ENCODE measurements around the gene OR5B12. TPM values are rescaled to one million over a fixed set of nuclear protein-coding genes. Genes with fewer than 3 reads are reported as not detected.
A peak's percentile ranks its signal among the peaks of the same experiment; 100 is the strongest.
"Not testable (repeated sequence)": the region's sequence is repeated elsewhere in the genome, so short reads cannot be mapped to it uniquely, and the experiment has no call there.

Gene OR5B12
- total RNA-seq (2014; rRNA removed) = not detected in 2 replicates
- not detected for polyA plus RNA-seq (2012)

DNA sequence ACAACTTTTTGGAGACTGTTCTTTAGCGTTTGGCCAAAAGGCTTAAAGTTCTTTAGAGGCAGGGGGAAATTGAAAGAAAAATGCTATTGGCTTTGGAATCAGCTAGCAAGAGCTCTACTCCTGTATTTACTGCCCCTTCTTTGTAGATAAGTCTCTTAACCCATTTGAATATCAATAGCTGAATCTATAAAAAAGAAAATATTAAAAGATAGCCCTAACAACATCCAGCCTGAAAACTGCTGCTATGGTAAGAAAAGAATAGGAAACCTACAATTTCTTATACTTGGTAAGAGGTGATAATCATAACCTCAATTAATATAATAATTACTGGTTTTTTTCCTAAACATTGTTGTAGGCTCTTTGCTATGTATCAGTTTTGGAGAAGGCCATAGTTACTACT is at the start of gene OR5B12:
TSS of gene OR5B12 (minus strand) at position 101 of the 400 bp plus-strand sequence. CDS start 2,085 bp downstream, outside the sequence.
- no peak for DNase-seq (ENCODE audit: low read depth)

DNA sequence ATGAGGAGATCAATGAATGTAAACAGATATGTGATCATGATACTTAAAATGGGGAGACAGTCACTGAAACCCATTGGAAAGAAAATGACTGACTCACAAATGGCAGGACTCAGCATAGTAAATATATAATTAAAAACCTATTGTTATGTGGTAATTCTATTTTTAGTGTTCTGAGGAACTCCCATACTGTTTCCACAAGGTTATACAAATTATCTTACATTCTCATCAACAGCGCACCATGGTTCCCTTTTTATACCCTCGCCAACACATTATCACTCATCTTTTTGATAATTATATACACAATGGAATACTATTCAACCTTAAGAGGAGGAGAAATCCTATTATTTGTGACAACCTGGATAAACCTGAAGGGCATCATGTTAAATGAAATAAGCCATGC is 48.8 kb upstream of the OR5B12 start:
- DNase-seq (ENCODE audit: low read depth) = no peak

DNA sequence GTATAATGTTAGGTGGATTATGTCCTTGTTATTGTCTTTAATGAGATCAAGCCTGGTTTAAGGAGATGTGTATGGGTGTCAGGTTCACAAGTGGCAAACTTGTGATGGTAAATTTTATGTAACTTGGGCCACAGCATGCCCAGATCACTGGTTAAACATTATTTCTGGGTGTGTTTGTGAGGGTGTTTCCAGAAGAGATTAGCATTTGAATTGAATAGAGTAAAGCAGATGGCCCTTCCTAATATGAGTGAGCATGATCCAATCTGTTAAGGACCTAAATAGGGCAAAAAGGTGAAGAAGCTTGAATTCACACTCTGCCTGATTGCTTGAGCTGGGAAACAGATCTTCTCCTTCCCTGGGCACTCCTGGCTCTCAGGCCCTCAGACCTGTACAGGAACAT is 45.1 kb upstream of the OR5B12 start:
- no peak for DNase-seq (ENCODE audit: low read depth)

DNA sequence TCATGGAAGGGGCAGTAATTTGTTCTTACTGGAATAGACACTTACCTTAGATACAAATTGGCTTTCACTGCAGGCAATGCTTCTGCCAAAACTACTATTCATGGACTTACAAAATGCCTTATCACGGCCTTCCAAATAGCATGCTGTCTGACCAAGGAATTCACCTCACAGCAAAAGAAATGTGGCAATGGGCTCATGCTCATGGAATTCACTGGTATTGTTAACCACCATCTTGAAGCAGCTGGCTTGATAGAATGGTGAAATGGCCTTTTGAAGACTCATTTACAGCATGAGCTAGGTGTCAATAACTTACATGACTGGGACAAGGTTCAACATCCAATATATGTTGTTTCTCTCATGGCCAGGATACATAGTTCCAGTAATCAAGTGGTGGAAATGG is 43.9 kb upstream of the OR5B12 start:
- no peak for DNase-seq (ENCODE audit: low read depth)

DNA sequence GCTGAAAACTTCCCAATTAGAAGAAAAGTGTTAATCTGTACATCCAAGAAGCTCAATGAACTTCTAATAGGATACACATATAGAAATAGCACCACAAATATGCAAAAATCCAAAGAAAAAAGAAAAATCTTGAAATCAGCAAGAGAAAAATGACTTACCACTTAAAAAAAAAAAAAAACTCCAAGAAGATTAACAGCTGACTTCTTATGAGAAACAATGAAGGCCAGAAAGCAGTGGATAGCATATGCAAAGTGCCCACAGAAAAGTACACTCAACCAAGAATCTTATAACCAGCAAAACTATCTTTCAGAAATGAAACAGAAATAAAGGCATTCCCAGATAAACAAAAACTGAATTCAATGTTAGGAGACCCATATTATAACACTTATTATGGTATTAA is 29.9 kb upstream of the OR5B12 start:
- DNase-seq (ENCODE audit: low read depth) = no peak

DNA sequence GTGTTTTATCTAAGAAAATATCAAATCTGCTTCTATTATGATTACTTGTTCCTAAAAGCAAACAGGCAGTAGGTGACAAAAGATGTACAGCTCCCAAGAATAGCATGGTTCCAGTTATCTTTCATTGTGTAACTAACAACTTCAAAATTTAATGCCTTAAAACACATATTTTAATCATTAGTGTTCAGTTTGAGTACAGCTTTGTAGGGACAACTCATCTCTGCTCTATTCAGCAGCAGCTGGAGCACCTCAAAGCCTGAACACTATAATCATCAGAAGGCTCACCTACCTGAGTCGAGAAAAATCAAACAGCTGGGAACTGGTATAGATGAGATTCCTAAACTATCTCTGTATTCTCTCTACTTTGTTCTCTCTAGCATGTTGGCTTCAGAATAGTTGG is 24.3 kb upstream of the OR5B12 start:
- DNase-seq (ENCODE audit: low read depth) = no peak

DNA sequence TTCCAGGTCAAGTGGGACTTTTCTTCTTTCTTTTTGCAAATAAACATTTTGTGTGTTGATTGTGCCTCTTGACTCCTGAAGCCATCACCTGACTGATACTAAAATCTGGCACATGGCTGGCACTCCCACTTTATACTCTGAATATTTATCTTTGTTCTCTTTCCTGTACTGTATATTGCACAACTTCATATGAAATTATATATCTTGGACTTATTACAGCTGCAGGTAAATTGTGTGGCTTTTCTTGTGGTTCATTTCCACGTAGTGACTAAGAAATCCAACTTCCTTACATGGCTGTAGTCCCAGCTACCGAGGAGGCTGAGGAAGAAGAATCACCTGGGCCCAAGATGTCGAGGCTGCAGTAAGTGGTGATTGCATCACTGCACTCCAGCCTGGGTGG is 23.7 kb upstream of the OR5B12 start:
- no peak for DNase-seq (ENCODE audit: low read depth)

DNA sequence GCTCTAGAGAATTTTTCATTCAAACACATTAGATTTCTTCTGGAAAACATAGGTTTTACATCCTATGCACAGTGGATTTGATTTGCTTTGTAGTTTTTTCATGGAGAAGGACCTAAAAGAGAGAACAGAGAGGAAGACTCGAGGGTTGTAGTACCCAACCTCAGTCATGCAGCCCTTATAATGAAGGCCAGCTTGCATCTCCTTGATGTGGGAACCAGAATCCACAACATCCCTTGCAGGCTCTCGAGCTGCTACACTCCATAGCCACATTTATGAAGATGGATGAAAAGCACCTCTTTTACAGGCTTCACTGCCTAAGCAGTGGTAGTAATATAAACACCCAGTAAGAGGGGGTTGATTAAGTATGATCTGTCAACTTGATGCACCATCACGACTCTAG is 9.5 kb upstream of the OR5B12 start:
- no peak for DNase-seq (ENCODE audit: low read depth)

DNA sequence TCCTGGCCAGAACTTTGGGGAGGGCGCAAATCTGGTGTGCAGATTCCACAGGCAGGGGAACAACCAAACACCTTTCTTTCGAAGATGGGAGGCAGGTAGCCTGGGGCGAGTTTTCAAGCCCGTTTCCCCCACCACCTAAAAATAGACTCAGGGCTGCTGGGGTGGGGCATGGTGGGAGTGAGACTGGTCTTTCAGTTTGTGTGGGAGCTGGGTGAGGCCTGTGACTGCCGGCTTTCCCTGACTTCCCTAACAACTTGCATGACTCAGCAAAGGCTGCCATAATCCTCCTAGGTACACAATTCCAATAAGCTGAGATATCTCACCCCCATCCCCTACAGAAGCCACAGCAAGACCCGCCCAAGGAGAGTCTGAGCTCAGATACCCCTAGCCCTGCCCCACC is 4.3 kb upstream of the OR5B12 start:
- no peak for DNase-seq (ENCODE audit: low read depth)

DNA sequence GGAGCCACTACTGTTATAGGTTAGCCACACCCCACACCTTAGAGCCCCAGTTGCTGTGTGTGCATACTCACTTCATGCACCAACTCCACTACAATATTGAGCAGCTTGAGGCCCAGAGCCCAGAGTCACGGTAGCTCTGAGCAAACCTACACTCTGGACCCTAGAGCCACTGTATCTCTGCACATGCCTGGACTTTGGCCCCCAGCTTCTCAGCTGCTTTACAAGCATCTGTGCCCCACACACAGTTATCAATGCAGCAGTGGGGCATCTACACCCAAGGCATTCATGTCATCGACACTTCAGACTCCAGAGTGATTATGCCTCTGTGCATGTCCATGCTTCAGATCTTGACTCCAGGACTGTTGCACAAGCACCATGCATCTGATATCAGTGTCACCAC is 2.3 kb upstream of the OR5B12 start:
- no peak for DNase-seq (ENCODE audit: low read depth)

DNA sequence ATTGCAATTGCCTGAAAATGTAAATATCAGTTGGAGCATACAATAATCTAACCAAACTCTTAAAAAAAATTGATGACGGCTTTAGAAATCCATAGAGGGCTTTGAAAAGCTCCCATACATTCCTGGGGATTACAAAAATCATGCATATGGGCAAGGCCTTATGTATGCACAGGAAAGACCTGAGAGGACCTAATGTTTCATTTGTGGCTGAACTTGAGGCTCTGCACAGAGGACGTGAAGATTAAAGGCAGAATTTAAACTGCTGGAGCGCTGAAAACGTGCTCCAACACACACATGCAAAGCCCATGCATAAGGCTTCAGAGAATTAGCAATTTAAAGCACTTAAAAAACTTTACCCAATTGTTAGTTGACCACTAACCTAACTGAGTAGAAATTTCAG is 3.5 kb downstream of the OR5B12 start:
- no peak for DNase-seq (ENCODE audit: low read depth)

DNA sequence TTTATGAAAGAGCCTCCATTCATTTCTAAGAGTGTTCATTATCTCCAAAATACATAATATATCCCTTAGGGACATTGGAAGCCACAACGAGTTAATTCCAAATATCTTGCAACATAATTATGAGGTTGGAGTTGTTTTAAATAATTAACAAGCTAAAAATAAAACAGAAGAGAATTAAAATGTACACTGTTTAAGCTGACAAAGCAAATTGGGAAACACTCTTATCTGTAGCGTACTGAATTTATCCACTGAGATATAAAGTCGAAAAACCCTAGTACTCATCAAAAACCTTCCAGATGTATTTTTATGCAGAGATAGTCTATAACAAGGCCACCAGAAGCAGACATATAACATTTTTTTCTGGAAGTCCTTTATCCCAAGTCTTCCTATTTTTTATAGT is 7.8 kb downstream of the OR5B12 start:
- DNase-seq (ENCODE audit: low read depth) = no peak

DNA sequence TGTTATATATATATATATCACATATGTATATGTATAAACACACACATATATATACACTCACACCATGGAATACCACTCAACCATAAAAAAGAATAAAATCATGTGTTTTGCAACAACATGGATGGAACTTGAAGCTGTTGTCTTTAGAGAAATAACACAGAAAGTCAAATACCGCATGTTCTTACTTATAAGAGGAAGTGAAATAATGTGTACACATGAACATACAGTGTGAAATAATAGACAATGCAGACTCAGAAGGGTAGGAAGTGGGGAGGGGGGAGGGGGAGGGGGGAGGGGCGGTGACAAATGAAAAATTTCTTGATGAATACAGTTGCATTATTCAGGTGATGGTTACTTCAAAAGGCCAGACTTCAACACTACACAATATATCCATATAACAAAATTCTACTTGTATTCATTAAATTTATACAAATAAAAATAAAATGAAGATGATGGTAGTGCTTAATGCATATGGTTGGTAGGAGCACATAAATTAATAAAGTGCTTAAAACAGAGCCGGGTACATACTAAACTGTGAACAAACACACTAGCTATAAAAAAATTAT is 8.3 kb downstream of the OR5B12 start:
- DNase-seq (ENCODE audit: low read depth) = no peak

DNA sequence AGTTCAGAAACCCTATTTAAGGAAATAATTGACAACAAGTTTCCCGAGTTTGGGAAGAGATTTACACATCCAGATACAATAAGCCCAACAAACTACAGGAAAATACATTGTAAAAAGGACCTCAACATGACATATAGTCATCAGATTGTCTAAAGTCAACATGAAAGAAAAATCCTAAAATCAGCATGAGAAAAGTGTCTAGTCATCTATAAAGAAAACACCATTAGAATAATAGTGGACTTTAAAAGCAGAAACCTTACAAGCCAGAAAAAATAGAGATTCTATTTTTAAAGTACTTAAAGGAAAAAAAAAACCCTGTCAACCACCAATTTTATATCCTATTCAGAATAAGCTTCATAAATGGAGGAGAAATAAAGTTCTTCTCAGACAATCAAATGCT is 12.8 kb downstream of the OR5B12 start:
- DNase-seq (ENCODE audit: low read depth) = no peak

DNA sequence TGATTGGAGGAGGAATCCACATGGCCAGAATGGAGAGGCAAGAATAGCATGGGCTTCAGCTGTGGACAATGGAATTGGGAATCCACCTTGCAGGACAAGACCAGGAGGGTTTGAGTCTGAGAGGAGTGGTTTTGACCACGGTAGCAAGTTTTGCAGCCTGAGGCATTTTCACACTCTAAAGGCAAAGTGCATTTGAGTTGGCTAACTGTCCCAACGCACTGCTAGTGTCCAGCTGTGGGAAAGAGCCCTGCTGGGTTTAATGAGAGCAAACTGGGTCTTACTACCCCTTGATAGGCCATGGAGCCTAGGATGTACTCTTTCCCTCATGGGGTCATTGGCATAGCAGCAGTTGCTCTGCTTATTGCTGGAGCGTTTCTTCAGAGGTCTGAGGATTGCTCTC is 14.0 kb downstream of the OR5B12 start, which contains the start of gene OR5B2:
TSS of gene OR5B2 (minus strand) at position 101 of the 400 bp plus-strand sequence. CDS start 4,860 bp downstream, outside the sequence.
- DNase-seq (ENCODE audit: low read depth) = no peak

DNA sequence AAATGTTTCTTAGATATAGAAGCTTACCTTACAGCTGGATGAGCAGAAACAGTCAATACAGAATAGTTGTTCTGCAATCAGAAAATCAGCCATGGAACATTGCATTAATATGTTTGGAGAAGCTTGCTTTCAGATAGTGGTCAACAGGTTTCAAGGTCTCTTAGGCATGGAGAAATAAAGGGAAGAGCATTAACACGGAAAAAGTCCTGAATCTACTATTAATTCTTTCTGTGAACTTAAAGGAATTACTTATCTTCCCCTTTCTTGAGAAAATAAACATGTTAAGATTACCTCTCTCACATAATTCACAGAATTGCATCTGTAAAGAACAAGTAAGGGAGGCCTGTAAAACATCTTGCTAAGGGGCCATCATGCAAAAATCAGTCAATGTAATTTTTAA is 35.3 kb downstream of the OR5B12 start, which contains the start of gene OR5B3:
TSS of gene OR5B3 (minus strand) at position 101 of the 400 bp plus-strand sequence. CDS start 3,465 bp downstream, outside the sequence.
- no peak for DNase-seq (ENCODE audit: low read depth)

DNA sequence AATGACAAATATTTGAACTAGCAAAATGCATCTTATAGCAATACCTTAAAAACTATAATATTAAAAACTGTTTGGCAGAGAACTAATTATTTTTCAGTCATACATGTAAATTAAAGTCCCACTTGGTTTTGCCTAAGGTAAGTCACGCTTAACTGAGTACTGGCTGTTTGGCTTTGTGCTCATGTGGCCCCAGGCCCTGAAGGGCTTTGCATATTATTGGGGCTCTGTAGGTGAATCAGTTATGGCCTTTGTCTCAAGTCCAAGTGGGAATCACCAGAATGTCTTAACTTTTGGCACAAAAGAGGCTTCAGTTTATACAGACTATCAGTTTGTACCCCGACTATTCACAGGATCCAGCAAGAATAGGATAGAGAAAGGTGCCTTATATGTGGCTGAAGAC is 42.4 kb downstream of the OR5B12 start:
- DNase-seq (ENCODE audit: low read depth) = not testable (repeated sequence)

DNA sequence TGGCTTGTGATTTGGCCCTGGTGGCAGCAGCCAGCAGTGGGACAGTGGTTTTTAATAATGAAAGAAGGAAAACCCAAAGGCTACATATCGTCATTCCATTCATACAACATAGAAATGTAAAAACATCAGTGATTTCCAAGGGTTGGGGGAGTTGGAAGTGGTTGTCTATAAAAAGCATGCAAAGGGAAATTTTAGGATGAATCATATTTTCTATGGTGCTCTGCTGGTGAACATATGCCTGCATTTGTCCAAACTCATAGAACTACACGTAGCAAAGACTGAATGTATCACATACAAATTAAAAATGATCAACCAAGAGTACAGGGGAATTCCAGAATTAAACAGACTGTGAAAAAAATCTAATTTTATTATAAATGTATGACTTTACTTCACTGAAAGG is 46.5 kb downstream of the OR5B12 start:
- DNase-seq (ENCODE audit: low read depth) = no peak

DNA sequence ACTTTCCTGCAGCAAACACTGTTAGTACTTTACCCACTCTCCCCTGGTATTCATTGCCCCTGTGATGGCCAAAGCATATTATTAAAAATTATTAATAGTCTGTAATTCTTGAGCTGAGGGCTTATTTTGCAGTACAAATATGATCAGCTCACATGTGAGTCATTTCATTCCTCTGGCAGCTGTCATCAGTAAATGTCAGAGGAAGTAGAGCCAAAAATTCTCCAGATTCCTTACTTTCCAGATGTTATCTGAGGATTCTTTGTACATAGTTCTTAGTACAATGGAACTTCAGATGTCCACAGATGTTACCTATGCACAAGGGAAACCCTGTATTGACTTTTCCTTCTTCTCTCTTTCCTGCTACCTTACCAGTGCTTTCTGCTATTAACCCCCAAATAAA is 47.8 kb downstream of the OR5B12 start:
- peak; percentile 82 for DNase-seq (ENCODE audit: low read depth)

DNA sequence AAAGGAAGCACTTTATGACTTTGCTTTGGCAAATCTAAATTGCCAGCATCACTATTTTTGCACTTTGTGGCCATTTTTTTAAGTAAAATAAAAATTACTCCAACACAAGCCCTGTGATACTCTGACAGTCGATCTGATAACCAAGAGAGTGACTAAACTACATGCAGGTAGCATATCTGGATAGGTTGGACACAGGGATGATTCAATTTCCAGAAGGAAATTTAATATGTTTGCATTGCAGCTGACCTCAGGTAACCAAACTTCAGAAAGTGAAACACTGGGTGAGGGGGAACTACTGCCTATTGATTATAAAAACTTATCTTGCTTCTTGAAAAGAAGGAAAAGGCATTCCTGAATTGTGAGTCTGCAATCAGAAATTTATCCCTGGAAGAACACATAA is 49.3 kb downstream of the OR5B12 start:
- DNase-seq (ENCODE audit: low read depth) = no peak

DNA sequence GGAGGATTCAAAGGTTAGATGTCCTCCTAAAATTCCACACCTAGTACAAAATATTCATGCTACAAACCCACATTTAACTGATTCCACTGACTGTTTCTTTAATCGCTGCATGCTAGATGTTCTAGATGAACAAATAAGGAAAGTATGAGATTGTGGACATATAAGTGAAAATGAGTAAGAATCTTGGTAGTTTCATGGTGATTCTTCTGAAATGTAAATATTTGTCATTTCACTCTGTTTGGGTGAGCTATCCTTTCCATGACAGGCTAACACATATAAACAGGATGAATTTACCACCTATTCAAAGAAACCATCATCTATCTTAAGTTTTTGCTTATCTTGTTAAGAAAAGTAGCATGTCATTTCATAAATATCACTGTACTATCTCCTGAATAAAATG is 50.2 kb downstream of the OR5B12 start:
- DNase-seq (ENCODE audit: low read depth) = no peak

DNA sequence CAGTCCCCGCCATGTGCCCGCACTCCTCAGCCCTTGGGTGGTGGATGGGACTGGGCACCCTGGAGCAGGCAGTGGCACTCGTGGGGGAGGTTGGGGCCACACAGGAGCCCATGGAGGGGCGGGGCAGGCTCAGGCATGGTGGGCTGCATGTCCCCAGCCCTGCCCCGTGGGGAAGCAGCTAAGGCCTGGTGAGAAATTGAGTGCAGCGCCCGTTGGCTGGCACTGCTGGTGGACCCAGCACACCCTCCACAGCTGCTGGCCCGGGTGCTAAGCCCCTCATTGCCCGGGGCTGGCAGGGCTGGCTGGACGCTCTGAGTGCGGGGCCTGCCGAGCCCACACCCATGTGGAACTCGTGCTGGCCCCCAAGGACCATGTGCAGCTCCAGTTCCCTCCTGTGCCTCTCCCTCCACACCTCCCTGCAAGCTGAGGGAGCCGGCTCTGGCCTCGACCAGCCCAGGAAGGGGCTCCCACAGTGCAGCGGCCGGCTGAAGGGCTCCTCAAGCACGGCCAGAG is 51.4 kb downstream of the OR5B12 start:
- DNase-seq (ENCODE audit: low read depth) = no peak
